HG03457 (cell line): Measurements from ENCODE around the gene EPHB1.

ENCODE experiments used
- ATAC-seq: cut with Tn5 transposase; IDR thresholded peaks from one replicate; pipeline ENCODE4 v1.9.1; 2021; ENCODE audit warnings: moderate number of reproducible peaks; ENCODE audit not compliant: unreplicated experiment

The EPHB1 gene

GRCh38 chr3:134794950-134795745 is at the start of gene EPHB1:
EPHB1 (plus strand) TSS chr3:134795260.
- peak; percentile 71 for ATAC-seq

GRCh38 chr3:134748698-134749097 is 46.4 kb upstream of the EPHB1 start:
- ATAC-seq, result no peak

GRCh38 chr3:134749174-134749573 is 45.9 kb upstream of the EPHB1 start:
- ATAC-seq, result no peak

- ATAC-seq, result no peak
These were observed 45.1 kb upstream of the EPHB1 start for GRCh38 chr3:134749802-134750553.

GRCh38 chr3:134751831-134752230 is 43.2 kb upstream of the EPHB1 start:
- no peak for ATAC-seq

- ATAC-seq, result no peak
These were observed 42.1 kb upstream of the EPHB1 start for GRCh38 chr3:134752761-134753461.

GRCh38 chr3:134753999-134754742 is 40.9 kb upstream of the EPHB1 start:
- no peak for ATAC-seq

GRCh38 chr3:134754768-134755559 is 40.1 kb upstream of the EPHB1 start:
- ATAC-seq, result peak; percentile 91

GRCh38 chr3:134755821-134756220 is 39.2 kb upstream of the EPHB1 start:
- ATAC-seq, result no peak

GRCh38 chr3:134757549-134758069 is 37.5 kb upstream of the EPHB1 start:
- ATAC-seq, result no peak

GRCh38 chr3:134761213-134761612 is 33.8 kb upstream of the EPHB1 start:
- ATAC-seq, result no peak

- no peak for ATAC-seq
These were observed 33.0 kb upstream of the EPHB1 start for GRCh38 chr3:134762016-134762415.

- ATAC-seq, result no peak
These were observed 29.6 kb upstream of the EPHB1 start for GRCh38 chr3:134765468-134765867.

GRCh38 chr3:134766290-134766689 is 28.8 kb upstream of the EPHB1 start:
- ATAC-seq, result no peak

- no peak for ATAC-seq
These were observed 26.9 kb upstream of the EPHB1 start for GRCh38 chr3:134768116-134768515.

- ATAC-seq, result no peak
These were observed 26.2 kb upstream of the EPHB1 start for GRCh38 chr3:134768837-134769236.

GRCh38 chr3:134769287-134769868 is 25.7 kb upstream of the EPHB1 start:
- ATAC-seq, result no peak

- no peak for ATAC-seq
These were observed 23.0 kb upstream of the EPHB1 start for GRCh38 chr3:134772011-134772410.

- no peak for ATAC-seq
These were observed 22.5 kb upstream of the EPHB1 start for GRCh38 chr3:134772591-134772990.

- ATAC-seq, result no peak
These were observed 19.2 kb upstream of the EPHB1 start for GRCh38 chr3:134775831-134776230.
